ENCODE results near the gene PSME3IP1.
A peak's percentile ranks its signal among the peaks of the same experiment; 100 is the strongest.

DNA sequence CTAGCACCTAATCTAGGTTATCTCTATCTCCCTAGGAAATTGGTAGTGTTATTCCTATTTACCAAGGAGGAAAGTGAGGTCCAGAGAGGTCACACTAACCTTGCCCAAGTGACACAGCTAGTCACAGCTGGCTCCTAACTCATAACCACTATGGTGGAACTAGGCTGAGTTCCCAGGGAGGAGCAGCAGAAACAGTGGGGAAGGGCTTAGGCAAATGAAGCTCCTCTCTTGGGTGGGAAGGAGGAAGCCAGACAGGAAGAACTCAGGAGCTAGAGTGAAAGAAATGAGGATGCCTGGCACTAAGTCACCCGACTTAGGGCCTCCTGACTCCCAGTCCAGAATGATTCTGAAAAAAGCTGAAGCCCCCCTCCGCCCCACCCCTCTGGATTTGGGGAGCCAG lies 34.5 kb downstream of the PSME3IP1 start:
- TF ChIP-seq CTCF (IDR thresholded peaks at IDR 0.05; ENCODE audit: insufficient read depth, low read length) (no peak), SPI1 (IDR thresholded peaks at IDR 0.05; ENCODE audit: borderline replicate concordance, low read depth) (no peak), GABPA (IDR thresholded peaks at IDR 0.05; ENCODE audit: low read depth) (no peak), REST (IDR thresholded peaks at IDR 0.05; ENCODE audit: insufficient replicate concordance, low read depth) (no peak), POLR2AphosphoS5 (IDR thresholded peaks at IDR 0.05; ENCODE audit: low read depth) (peak; percentile 21; the same call in 1 of the 2 replicates)
